AG09309 (cell line): ENCODE measurements around the gene IKZF5.

Experiments
- DNase-seq: peaks from one replicate; pipeline ENCODE4 v3.0.0-alpha.2; 2010; ENCODE audit warnings: low read depth
- H3K4me3 ChIP-seq: 2 replicates; pipeline ENCODE4 v1.5.1; 2011; ENCODE audit warnings: mild to moderate bottlenecking, low read depth, low read length, moderate library complexity; ENCODE audit not compliant: control insufficient read depth
- TF ChIP-seq, protein P1 (sequence below): IDR thresholded peaks from 2 replicates; pipeline ENCODE4 v1.5.1; 2011; ENCODE audit warnings: mild to moderate bottlenecking, low read depth, low read length, inconsistent platforms; ENCODE audit not compliant: insufficient read depth, control insufficient read depth; ENCODE audit errors: missing control alignments

Gene IKZF5

GRCh38 chr10:122957474-122957873, 51.1 kb downstream of the IKZF5 start:
- H3K4me3 ChIP-seq: no peak overlapping the region
- TF ChIP-seq, protein P1, sequence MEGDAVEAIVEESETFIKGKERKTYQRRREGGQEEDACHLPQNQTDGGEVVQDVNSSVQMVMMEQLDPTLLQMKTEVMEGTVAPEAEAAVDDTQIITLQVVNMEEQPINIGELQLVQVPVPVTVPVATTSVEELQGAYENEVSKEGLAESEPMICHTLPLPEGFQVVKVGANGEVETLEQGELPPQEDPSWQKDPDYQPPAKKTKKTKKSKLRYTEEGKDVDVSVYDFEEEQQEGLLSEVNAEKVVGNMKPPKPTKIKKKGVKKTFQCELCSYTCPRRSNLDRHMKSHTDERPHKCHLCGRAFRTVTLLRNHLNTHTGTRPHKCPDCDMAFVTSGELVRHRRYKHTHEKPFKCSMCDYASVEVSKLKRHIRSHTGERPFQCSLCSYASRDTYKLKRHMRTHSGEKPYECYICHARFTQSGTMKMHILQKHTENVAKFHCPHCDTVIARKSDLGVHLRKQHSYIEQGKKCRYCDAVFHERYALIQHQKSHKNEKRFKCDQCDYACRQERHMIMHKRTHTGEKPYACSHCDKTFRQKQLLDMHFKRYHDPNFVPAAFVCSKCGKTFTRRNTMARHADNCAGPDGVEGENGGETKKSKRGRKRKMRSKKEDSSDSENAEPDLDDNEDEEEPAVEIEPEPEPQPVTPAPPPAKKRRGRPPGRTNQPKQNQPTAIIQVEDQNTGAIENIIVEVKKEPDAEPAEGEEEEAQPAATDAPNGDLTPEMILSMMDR: no peak
- DNase-seq: no peak

GRCh38 chr10:122955892-122956291, 52.7 kb downstream of the IKZF5 start:
- TF ChIP-seq, protein P1: no peak
- no peak for DNase-seq
- no peak overlapping the region for H3K4me3 ChIP-seq

DNA sequence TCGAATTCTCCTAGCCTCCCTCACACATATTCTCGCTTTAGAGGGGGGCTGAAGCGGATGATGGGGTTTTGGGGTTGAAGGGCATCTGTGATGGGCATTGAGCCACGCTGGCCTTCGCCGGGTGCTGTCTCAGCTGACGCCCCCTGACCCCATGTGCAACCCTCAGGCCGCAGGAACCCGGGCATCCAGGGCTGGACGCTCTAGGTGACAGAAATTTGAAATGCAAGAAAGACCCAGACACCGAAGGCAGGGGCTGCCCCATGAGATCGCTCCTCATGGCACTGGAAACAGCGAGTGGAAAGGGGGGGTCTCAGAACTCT, 53.9 kb downstream of the IKZF5 start:
- TF ChIP-seq, protein P1: no peak
- DNase-seq: no peak
- H3K4me3 ChIP-seq: peak overlapping the region; percentile 96; the same call in 1 of the 2 replicates

- peak within 1 kb of the TSS; percentile 96 for H3K4me3 ChIP-seq
- TF ChIP-seq, protein P1: no peak
- DNase-seq: peak; percentile 94
Measured at GRCh38 chr10:122953902-122954730, 54.5 kb downstream of the IKZF5 start, which contains the start of gene C10orf88. TSS of gene C10orf88 (minus strand) at chr10:122954227. CDS start at chr10:122954178, 49 bp downstream.

- TF ChIP-seq, protein P1: no peak
Measured at GRCh38 chr10:122949296-122949695, 59.3 kb downstream of the IKZF5 start.

More at GRCh38 chr10:122949296-122949695, 59.3 kb downstream of the IKZF5 start:
- no peak for DNase-seq
- H3K4me3 ChIP-seq: no peak overlapping the region
